Cardiac ventricle fibroblast (primary cell): Measurements from ENCODE around the gene TMEM181. TPM values are rescaled to one million over a fixed set of nuclear protein-coding genes. Genes with fewer than 3 reads are reported as not detected.

ENCODE experiments used
- total RNA-seq: library from RNA; depleted of rRNA; stranded (reverse); fragments of >200 nt; gene quantifications from 2 replicates; pipeline ENCODE4 v1.2.3, GENCODE V29; 2015

TMEM181 gene, protein sequence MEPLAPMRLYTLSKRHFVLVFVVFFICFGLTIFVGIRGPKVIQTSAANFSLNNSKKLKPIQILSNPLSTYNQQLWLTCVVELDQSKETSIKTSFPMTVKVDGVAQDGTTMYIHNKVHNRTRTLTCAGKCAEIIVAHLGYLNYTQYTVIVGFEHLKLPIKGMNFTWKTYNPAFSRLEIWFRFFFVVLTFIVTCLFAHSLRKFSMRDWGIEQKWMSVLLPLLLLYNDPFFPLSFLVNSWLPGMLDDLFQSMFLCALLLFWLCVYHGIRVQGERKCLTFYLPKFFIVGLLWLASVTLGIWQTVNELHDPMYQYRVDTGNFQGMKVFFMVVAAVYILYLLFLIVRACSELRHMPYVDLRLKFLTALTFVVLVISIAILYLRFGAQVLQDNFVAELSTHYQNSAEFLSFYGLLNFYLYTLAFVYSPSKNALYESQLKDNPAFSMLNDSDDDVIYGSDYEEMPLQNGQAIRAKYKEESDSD
- total RNA-seq: 12.2 and 16.1 TPM in 2 replicates

GRCh38 chr6:158559895-158560835 is at the start of gene TMEM181:
Gene TMEM181 (plus strand): TSS chr6:158560091. CDS start chr6:158560225, 134 bp downstream.

GRCh38 chr6:158644231-158645063 is 84.6 kb downstream of the TMEM181 start, which contains the start of gene DYNLT1:
Gene DYNLT1 (minus strand): TSS chr6:158644743. CDS start chr6:158644708, 35 bp downstream.

GRCh38 chr6:158649289-158650143 is 89.6 kb downstream of the TMEM181 start, which contains the start of gene SYTL3:
Gene SYTL3 (plus strand): TSS chr6:158650054. CDS start chr6:158663269, 13,215 bp downstream.

Other genes with a start within 250 kb of the TMEM181 start
- 40.4 and 54.5 TPM in 2 replicates for gene TULP4, start 247.6 kb upstream of the TMEM181 start, total RNA-seq
- gene DYNLT1, start 84.7 kb downstream of the TMEM181 start, total RNA-seq: 66.3 and 82.2 TPM in 2 replicates
- 0.15 and 0.37 TPM in 2 replicates for gene SYTL3, start 90.0 kb downstream of the TMEM181 start, total RNA-seq